Skeletal muscle tissue (tissue), 4 donors: ENCODE results near the gene SLCO4A1. TPM values are rescaled to one million over a fixed set of nuclear protein-coding genes. Genes with fewer than 3 reads are reported as not detected.

Source experiments
- H3K27ac ChIP-seq: one replicate; pipeline ENCODE4 v1.7.0; 2013; ENCODE audit warnings: mild to moderate bottlenecking, low read depth, low read length, inconsistent platforms
- H3K27me3 ChIP-seq, 3 donors: one replicate each; pipeline ENCODE4 v1.7.0; 2013; ENCODE audit warnings: low read length in 3 of 3; ENCODE audit not compliant: control insufficient read depth in 3 of 3, insufficient read depth in 3 of 3
- H3K36me3 ChIP-seq, 3 donors: one replicate each; pipeline ENCODE4 v1.7.0; 2013; ENCODE audit warnings: low read length in 3 of 3; ENCODE audit not compliant: control insufficient read depth in 3 of 3, insufficient read depth in 3 of 3
- H3K4me1 ChIP-seq, 3 donors: one replicate each; pipeline ENCODE4 v1.7.0; 2013; ENCODE audit warnings: low read length in 3 of 3, mild to moderate bottlenecking in 3 of 3; ENCODE audit not compliant: control insufficient read depth in 3 of 3, insufficient read depth in 3 of 3
- H3K4me3 ChIP-seq, 3 donors: one replicate each; pipeline ENCODE4 v1.7.0; 2013; ENCODE audit warnings: low read length in 3 of 3
- H3K9ac ChIP-seq, 3 donors: one replicate each; pipeline ENCODE4 v1.7.0; 2013; ENCODE audit warnings: low read length in 3 of 3, mild to moderate bottlenecking in 3 of 3, moderate library complexity in 2 of 3, low read depth in 1 of 3
- H3K9me3 ChIP-seq, 3 donors: one replicate each; pipeline ENCODE4 v1.7.0; 2013; ENCODE audit warnings: low read length in 3 of 3; ENCODE audit not compliant: control insufficient read depth in 3 of 3
- total RNA-seq: library from RNA; depleted of rRNA; stranded (reverse); fragments of >200 nt; gene quantifications from one replicate; pipeline ENCODE4 v1.2.3, GENCODE V29; 2014
- donor health status: Osteomylitis.

SLCO4A1 gene
- total RNA-seq, 1 donor from 2014 or later, result not detected

GRCh38 chr20:62621251-62622110 lies 20.8 kb upstream of the SLCO4A1 start:
- H3K4me1 ChIP-seq, result peaks cover 40 to 70% (median 53%) of the 10 kb centered on the region in 3 donors
- H3K36me3 ChIP-seq, result no peaks in the 10 kb centered on the region
- no peak overlapping the region for H3K9ac ChIP-seq
- peak overlapping the region; percentile 88 for H3K27ac ChIP-seq
- no peak overlapping the region for H3K4me3 ChIP-seq
- peaks cover 3 to 11% (median 4%) of the 10 kb centered on the region in 3 donors for H3K27me3 ChIP-seq
- H3K9me3 ChIP-seq, result no peaks in the 10 kb centered on the region

GRCh38 chr20:62622178-62622876 lies 20.0 kb upstream of the SLCO4A1 start:
- Histone ChIP-seq H3K36me3 (no peaks in the 10 kb centered on the region), H3K27ac (peak overlapping the region; percentile 88), H3K9me3 (no peaks in the 10 kb centered on the region), H3K4me1 (peaks cover 32 to 63% (median 46%) of the 10 kb centered on the region in 3 donors), H3K4me3 (no peak overlapping the region), H3K9ac (peak overlapping the region in 1 of 3 donors; percentile 66), H3K27me3 (peaks cover 3 to 9% (median 4%) of the 10 kb centered on the region in 3 donors)

GRCh38 chr20:62622877-62623487 lies 19.3 kb upstream of the SLCO4A1 start:
- peak overlapping the region in 2 of 3 donors; percentile 34 to 66 for H3K9ac ChIP-seq
- H3K27ac ChIP-seq, result peak overlapping the region; percentile 88
- peak overlapping the region in 2 of 3 donors; percentile 52 to 63 for H3K4me3 ChIP-seq
- peaks cover 0 to 8% (median 3%) of the 10 kb centered on the region in 3 donors for H3K27me3 ChIP-seq
- peaks cover 26 to 58% (median 40%) of the 10 kb centered on the region in 3 donors for H3K4me1 ChIP-seq
- no peaks in the 10 kb centered on the region for H3K9me3 ChIP-seq
- no peaks in the 10 kb centered on the region for H3K36me3 ChIP-seq

- H3K36me3 ChIP-seq, result no peaks in the 10 kb centered on the region
- peaks cover 26 to 55% (median 37%) of the 10 kb centered on the region in 3 donors for H3K4me1 ChIP-seq
- H3K9ac ChIP-seq, result peak overlapping the region; percentile 34 to 66 (median 47)
- H3K9me3 ChIP-seq, result no peaks in the 10 kb centered on the region
- H3K27ac ChIP-seq, result peak overlapping the region; percentile 88
- H3K4me3 ChIP-seq, result peak overlapping the region; percentile 49 to 63 (median 52)
- peaks cover 0 to 8% (median 6%) of the 10 kb centered on the region in 3 donors for H3K27me3 ChIP-seq
Measured at GRCh38 chr20:62623488-62624324, 18.6 kb upstream of the SLCO4A1 start.

- Histone ChIP-seq H3K27me3 (peaks cover 0 to 8% (median 6%) of the 10 kb centered on the region in 3 donors), H3K4me1 (peaks cover 26 to 49% (median 34%) of the 10 kb centered on the region in 3 donors), H3K27ac (peak overlapping the region; percentile 88), H3K9me3 (no peaks in the 10 kb centered on the region), H3K9ac (peak overlapping the region in 2 of 3 donors; percentile 32 to 66), H3K36me3 (no peaks in the 10 kb centered on the region), H3K4me3 (peak overlapping the region in 2 of 3 donors; percentile 9 to 29)
Measured at GRCh38 chr20:62624325-62624690, 18.0 kb upstream of the SLCO4A1 start.

- Histone ChIP-seq H3K9ac (peak overlapping the region in 1 of 3 donors; percentile 32), H3K4me1 (peaks cover 26 to 49% (median 34%) of the 10 kb centered on the region in 3 donors), H3K36me3 (no peaks in the 10 kb centered on the region), H3K27ac (peak overlapping the region; percentile 88), H3K9me3 (no peaks in the 10 kb centered on the region), H3K4me3 (no peak overlapping the region), H3K27me3 (peaks cover 0 to 9% (median 6%) of the 10 kb centered on the region in 3 donors)
Measured at GRCh38 chr20:62624719-62625453, 17.4 kb upstream of the SLCO4A1 start.

GRCh38 chr20:62625516-62625915 lies 16.8 kb upstream of the SLCO4A1 start:
- no peak overlapping the region for H3K27ac ChIP-seq
- H3K4me1 ChIP-seq, result peaks cover 26 to 49% (median 34%) of the 10 kb centered on the region in 3 donors
- no peak overlapping the region for H3K4me3 ChIP-seq
- H3K9ac ChIP-seq, result no peak overlapping the region
- no peaks in the 10 kb centered on the region for H3K36me3 ChIP-seq
- H3K9me3 ChIP-seq, result no peaks in the 10 kb centered on the region
- peaks cover 2 to 15% (median 4%) of the 10 kb centered on the region in 3 donors for H3K27me3 ChIP-seq

GRCh38 chr20:62625921-62626547 lies 16.3 kb upstream of the SLCO4A1 start:
- Histone ChIP-seq H3K4me1 (peaks cover 26 to 49% (median 34%) of the 10 kb centered on the region in 3 donors), H3K36me3 (no peaks in the 10 kb centered on the region), H3K27me3 (peaks cover 3 to 20% (median 5%) of the 10 kb centered on the region in 3 donors), H3K4me3 (no peak overlapping the region), H3K9ac (no peak overlapping the region), H3K27ac (no peak overlapping the region), H3K9me3 (no peaks in the 10 kb centered on the region)
